Measurements from ENCODE around the gene PCDHGA4.
"Not testable (repeated sequence)": the region's sequence is repeated elsewhere in the genome, so short reads cannot be mapped to it uniquely, and the experiment has no call there.

The PCDHGA4 gene

GRCh38 chr5:141349917-141350619, 4.8 kb upstream of the PCDHGA4 start, which contains the start of gene PCDHGB1:
TSS of gene PCDHGB1 (plus strand) at chr5:141350099. CDS start at chr5:141350261, 162 bp downstream.
- DNase-seq (ENCODE audit: low read depth): no peak

GRCh38 chr5:141351591-141351990, 3.2 kb upstream of the PCDHGA4 start:
- no peak for DNase-seq (ENCODE audit: low read depth)

DNA sequence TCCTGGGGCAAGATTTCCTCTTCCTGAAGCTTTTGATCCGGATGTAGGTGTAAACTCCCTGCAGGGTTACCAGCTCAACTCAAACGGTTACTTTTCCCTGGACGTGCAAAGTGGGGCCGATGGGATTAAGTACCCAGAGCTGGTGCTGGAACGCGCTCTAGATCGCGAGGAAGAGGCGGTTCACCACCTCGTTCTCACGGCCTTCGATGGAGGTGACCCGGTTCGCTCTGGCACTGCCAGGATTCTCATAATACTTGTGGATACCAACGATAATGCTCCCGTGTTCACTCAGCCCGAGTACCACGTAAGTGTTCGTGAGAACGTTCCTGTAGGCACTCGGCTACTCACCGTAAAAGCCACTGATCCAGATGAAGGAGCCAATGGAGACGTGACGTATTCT, 820 bp downstream of the PCDHGA4 start:
- DNase-seq (ENCODE audit: low read depth): no peak

GRCh38 chr5:141356133-141356532, 1.3 kb downstream of the PCDHGA4 start:
- DNase-seq (ENCODE audit: low read depth): no peak

DNA sequence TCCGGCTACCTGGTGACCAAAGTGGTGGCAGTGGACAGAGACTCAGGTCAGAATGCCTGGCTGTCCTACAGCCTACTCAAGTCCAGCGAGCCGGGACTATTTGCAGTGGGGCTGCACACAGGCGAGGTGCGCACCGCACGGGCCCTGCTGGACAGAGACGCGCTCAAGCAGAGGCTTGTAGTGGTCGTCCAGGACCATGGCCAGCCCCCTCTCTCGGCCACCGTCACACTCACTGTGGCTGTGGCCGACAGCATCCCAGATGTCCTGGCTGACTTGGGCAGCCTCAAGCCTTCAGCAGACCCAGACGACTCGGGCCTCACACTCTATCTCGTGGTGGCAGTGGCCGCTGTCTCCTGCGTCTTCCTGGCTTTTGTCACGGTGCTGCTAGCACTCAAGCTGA, 2.1 kb downstream of the PCDHGA4 start:
- DNase-seq (ENCODE audit: low read depth): no peak

DNA sequence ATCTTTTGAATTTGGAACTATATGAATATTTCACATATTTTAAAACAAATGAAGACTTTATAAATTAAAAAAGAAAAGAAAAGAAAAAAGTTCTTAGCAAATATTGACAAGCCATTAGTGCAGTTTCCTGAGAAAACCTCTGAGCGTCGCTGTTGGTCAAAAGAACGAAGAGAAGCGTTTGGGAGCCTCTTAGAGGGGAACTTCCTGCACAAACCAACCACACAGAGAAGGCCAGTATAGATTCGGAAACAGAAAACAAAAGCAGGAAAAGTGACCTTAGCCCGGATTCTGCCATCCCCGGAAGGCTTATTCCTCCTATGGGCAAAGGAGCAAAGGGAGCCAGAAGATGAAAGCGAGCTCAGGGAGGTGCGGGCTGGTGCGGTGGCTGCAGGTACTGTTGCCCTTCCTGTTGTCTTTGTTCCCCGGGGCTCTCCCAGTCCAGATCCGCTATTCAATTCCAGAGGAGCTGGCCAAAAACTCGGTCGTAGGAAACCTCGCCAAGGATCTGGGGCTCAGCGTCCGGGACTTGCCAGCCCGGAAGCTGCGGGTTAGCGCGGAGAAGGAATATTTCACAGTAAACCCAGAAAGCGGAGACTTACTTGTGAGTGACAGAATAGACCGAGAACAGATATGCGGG, 5.1 kb downstream of the PCDHGA4 start, which contains the start of gene PCDHGB2:
PCDHGB2 (plus strand) TSS at position 205 of the 637 bp plus-strand sequence; CDS start at position 347, 142 bp downstream.
- DNase-seq (ENCODE audit: low read depth): no peak

GRCh38 chr5:141360685-141361084, 5.9 kb downstream of the PCDHGA4 start:
- DNase-seq (ENCODE audit: low read depth): no peak

GRCh38 chr5:141362719-141363118, 7.9 kb downstream of the PCDHGA4 start:
- no peak for DNase-seq (ENCODE audit: low read depth)

GRCh38 chr5:141363952-141364660, 9.3 kb downstream of the PCDHGA4 start, which contains the start of gene PCDHGA5:
TSS of gene PCDHGA5 (plus strand) at chr5:141364162. CDS start at chr5:141364331, 169 bp downstream.
- no peak for DNase-seq (ENCODE audit: low read depth)

DNA sequence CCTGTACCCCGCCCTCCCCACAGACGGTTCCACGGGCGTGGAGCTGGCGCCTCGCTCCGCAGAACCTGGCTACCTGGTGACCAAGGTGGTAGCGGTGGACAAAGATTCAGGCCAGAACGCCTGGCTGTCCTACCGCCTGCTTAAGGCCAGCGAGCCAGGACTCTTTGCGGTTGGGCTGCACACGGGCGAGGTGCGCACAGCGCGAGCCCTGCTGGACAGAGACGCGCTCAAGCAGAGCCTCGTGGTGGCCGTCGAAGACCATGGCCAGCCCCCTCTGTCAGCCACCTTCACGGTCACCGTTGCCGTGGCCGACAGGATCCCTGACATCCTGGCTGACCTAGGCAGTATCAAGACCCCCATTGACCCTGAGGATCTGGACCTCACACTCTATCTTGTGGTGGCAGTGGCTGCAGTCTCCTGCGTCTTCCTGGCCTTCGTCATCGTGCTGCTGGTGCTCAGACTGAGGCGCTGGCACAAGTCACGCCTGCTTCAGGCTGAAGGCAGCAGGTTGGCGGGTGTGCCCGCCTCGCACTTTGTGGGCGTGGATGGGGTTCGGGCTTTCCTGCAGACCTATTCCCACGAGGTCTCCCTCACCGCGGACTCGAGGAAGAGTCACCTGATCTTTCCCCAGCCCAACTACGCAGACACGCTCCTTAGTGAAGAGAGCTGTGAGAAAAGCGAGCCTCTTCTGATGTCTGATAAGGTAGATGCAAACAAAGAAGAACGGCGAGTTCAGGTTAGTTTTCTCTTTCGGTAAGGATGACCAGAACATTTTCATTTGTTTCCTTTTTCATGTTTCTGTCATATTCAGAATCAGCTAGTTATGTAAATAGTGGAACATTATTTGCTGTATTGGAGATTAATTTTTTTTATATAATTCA, 11.4 kb downstream of the PCDHGA4 start:
- DNase-seq (ENCODE audit: low read depth): no peak

DNA sequence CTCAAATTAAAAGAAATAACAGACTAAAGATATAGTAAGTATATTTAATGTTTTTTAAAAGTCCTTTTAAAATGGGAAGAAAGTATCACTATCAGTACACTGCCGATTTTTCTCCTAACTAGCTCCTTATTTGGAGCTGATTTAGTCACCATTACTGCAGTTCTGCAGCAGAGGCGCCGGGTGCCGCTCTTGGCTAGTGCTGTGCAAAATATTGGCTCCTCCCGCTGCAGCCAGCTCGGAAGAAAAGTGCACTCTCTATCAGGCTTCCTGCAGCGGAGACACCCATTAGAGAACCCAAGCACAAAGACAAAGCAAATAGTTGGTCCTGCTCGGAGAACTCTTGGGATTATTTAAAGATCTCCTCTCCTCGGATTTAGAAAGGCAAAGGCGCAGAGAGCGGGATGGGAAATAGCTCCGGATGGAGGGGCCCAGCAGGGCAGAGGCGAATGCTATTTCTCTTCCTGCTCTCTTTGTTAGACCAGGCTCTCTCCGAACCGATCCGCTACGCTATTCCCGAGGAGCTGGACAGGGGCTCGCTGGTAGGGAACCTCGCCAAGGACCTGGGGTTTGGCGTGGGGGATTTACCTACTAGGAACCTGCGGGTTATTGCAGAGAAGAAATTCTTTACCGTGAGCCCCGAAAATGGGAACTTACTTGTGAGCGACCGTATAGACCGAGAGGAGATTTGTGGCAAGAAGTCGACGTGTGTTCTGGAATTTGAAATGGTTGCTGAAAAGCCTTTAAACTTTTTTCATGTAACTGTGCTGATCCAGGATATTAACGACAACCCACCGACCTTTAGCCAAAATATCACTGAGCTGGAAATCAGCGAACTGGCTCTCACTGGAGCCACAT, 15.4 kb downstream of the PCDHGA4 start, which contains the start of gene PCDHGB3:
PCDHGB3 (plus strand) TSS at position 249 of the 855 bp plus-strand sequence; CDS start at position 402, 153 bp downstream.
- DNase-seq (ENCODE audit: low read depth): no peak

GRCh38 chr5:141371572-141372475, 17.0 kb downstream of the PCDHGA4 start:
- DNase-seq (ENCODE audit: low read depth): no peak

DNA sequence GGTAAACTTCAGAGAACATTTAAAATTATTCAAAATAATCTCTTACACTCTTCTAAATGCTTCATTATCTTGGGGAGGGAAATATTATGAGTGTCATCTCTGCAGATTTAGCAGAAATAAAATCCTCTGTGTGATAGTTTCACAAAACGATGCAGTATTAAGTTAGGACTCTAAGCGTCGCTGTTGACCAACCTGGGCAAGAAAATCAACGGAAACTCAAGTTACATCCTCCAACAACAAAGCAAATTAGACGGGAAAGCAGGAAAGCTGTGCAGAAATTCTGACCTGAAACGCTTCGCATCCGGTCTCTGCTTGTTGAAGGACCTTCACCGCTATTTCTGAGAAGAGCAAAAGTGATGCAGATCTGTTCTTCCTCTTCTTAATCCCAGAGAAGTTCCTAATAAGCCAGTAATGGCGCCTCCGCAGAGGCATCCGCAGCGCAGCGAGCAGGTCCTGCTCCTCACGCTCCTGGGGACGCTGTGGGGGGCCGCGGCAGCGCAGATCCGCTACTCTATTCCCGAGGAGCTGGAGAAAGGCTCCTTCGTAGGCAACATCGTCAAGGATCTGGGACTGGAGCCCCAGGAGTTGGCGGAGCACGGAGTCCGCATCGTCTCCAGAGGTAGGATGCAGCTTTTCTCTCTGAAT, 19.0 kb downstream of the PCDHGA4 start, which contains the start of gene PCDHGA6:
PCDHGA6 (plus strand) TSS at position 219 of the 645 bp plus-strand sequence; CDS start at position 412, 193 bp downstream.
- no peak for DNase-seq (ENCODE audit: low read depth)

DNA sequence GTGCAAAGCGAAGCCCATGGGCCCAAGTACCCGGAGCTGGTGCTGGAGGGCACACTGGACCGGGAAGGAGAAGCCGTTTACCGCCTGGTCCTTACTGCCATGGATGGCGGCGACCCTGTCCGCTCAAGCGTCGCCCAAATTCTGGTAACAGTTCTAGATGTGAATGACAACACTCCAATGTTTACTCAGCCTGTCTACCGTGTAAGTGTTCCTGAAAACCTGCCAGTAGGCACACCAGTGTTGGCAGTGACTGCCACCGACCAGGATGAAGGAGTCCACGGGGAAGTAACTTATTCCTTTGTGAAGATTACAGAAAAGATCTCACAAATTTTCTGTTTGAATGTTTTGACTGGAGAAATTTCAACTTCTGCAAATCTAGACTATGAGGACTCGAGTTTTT, 19.8 kb downstream of the PCDHGA4 start:
- no peak for DNase-seq (ENCODE audit: low read depth)

DNA sequence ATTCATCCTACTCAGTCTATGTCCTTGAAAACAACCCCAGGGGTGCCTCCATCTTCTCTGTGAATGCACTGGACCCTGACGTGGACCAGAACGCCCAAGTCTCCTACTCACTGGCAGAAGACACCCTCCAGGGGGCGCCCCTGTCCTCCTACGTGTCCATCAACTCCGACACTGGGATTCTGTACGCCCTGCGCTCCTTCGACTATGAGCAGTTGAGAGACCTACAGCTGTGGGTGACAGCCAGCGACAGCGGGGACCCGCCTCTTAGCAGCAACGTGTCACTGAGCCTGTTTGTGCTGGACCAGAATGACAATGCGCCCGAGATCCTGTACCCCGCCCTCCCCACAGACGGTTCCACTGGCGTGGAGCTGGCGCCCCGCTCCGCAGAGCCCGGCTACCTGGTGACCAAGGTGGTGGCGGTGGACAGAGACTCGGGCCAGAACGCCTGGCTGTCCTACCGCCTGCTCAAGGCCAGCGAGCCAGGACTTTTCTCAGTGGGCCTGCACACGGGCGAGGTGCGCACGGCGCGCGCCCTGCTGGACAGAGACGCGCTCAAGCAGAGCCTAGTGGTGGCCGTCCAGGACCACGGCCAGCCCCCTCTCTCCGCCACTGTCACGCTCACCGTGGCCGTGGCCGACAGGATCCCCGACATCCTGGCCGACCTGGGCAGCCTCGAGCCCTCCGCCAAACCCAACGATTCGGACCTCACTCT, 20.8 kb downstream of the PCDHGA4 start:
- not testable (repeated sequence) for DNase-seq (ENCODE audit: low read depth)

DNA sequence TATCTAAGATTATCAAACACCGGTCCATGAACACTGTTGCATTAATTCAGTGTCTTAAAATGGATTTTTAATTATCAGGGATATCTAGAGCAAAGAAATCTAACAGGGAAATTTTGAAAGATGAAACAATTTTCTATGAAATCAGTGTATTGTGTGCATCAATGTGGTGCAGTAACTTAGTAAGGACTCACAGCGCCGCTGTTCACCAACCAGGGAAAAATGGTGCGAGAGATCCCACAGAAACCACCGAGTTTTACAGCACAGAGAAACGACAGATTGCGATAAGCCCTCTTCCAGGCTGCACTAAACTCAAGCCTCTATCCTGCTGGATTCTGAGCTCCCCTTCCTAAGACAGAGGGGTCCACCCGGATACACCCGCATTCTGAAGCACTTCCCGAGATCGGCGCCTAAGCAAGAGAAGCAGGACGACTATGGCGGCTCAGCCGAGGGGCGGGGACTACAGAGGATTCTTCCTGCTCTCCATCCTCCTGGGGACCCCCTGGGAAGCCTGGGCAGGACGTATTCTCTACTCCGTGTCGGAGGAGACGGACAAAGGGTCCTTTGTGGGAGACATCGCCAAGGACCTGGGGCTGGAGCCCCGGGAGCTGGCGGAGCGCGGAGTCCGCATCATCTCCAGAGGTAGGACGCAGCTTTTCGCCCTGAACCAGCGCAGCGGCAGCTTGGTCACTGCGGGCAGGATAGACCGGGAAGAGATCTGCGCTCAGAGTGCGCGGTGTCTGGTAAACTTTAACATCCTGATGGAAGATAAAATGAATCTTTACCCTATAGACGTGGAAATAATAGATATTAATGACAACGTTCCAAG, 27.9 kb downstream of the PCDHGA4 start, which contains the start of gene PCDHGA7:
PCDHGA7 (plus strand) TSS at position 274 of the 826 bp plus-strand sequence; CDS start at position 432, 158 bp downstream.
- no peak for DNase-seq (ENCODE audit: low read depth)

- no peak for DNase-seq (ENCODE audit: low read depth)
Observed at GRCh38 chr5:141383345-141383744, 28.5 kb downstream of the PCDHGA4 start.

Measured in CMK (cell line).